AG04449 (cell line): ENCODE data around the gene TOMM70.

Experiments
- CTCF ChIA-PET: fragments of 350-600 bp; formaldehyde crosslinking; extraction: SDS; loops from one replicate; lab custom pipeline; 2021; ENCODE audit warnings: antibody characterized with exemption; lab: Yijun Ruan, JAX
- POLR2A ChIA-PET: fragments of 400-600, 350-600 bp; formaldehyde crosslinking; extraction: SDS; loops from one replicate; lab custom pipeline; 2020; ENCODE audit warnings: antibody characterized with exemption, inconsistent platforms; lab: Yijun Ruan, JAX
- DNase-seq: peaks from one replicate; pipeline ENCODE4 v3.0.0-alpha.2; 2010; ENCODE audit warnings: low read depth, low spot score
- H3K4me3 ChIP-seq: 2 replicates; pipeline ENCODE4 v1.5.1; 2011; ENCODE audit warnings: low read depth, mild to moderate bottlenecking, control low read depth, low read length
- CTCF ChIP-seq: IDR thresholded peaks from one replicate; pipeline ENCODE4 v1.5.1; 2011; ENCODE audit warnings: mild to moderate bottlenecking, moderate library complexity, low read length, control low read depth, inconsistent platforms; ENCODE audit not compliant: insufficient read depth; ENCODE audit errors: missing control alignments

Gene TOMM70

GRCh38 chr3:100319951-100320350 is 80.9 kb downstream of the TOMM70 start:
- no peak for DNase-seq
- CTCF ChIA-PET, result interaction anchor here (1.0 to 1.1 kb wide), 2 partner anchors 270 to 272 kb away, joined by 3 read pairs; no protein-coding TSS in a partner anchor
- no peak overlapping the region for H3K4me3 ChIP-seq
- no peak for TF ChIP-seq CTCF
- POLR2A ChIA-PET, result no interaction called here

- TF ChIP-seq CTCF, result no peak
- POLR2A ChIA-PET, result no interaction called here
- no peak overlapping the region for H3K4me3 ChIP-seq
- CTCF ChIA-PET, result interaction anchor here (0.9 to 3.0 kb wide), 6 partner anchors 11 to 486 kb away, joined by 3 to 18 read pairs (median 6); no protein-coding TSS in a partner anchor
- DNase-seq, result no peak
Observed at GRCh38 chr3:100317912-100318311, 83.0 kb downstream of the TOMM70 start.

GRCh38 chr3:100316641-100317069 is 84.2 kb downstream of the TOMM70 start:
- no peak overlapping the region for H3K4me3 ChIP-seq
- peak; percentile 34 for DNase-seq
- CTCF ChIA-PET, result interaction anchor here (0.6 to 3.0 kb wide), 24 partner anchors 7 to 485 kb away, joined by 3 to 29 read pairs (median 4); partner anchors contain the start of gene TBC1D23
- POLR2A ChIA-PET, result no interaction called here
- peak; percentile 61 for TF ChIP-seq CTCF
